Activated CD4-positive, alpha-beta T cell treated with anti-CD3 and anti-CD28 coated beads for 36 hours (primary cell): Measurements from ENCODE around the gene BACH2. TPM values are rescaled to one million over a fixed set of nuclear protein-coding genes. Genes with fewer than 3 reads are reported as not detected.
"Not testable (repeated sequence)": the region's sequence is repeated elsewhere in the genome, so short reads cannot be mapped to it uniquely, and the experiment has no call there.

ENCODE experiments used
- ATAC-seq: fragments of 200-7000 bp; cut with Tn5 transposase; one replicate; pipeline ENCODE4 v1.10.0; 2021; ENCODE audit warnings: mild to moderate bottlenecking, moderate library complexity
- CTCF ChIA-PET: fragments of 350-600 bp; sonication (Branson Sonifier 250); formaldehyde crosslinking; loops from one replicate; lab custom pipeline; 2021; ENCODE audit warnings: antibody characterized with exemption; lab: Charles Lee
- POLR2A ChIA-PET: fragments of 350-600 bp; sonication (Branson Sonifier 250); formaldehyde crosslinking; loops from one replicate; lab custom pipeline; 2021; ENCODE audit warnings: antibody characterized with exemption, inconsistent platforms; lab: Charles Lee
- DNase-seq: peaks from one replicate; pipeline ENCODE4 v3.0.0-alpha.2; 2020
- H3K27ac Mint-ChIP-seq: one replicate; pipeline ENCODE4 v1.8.0; 2021; ENCODE audit warnings: mixed read lengths
- H3K27me3 Mint-ChIP-seq: one replicate; pipeline ENCODE4 v1.8.0; 2021; ENCODE audit warnings: mixed read lengths
- H3K36me3 Mint-ChIP-seq: one replicate; pipeline ENCODE4 v1.8.0; 2021; ENCODE audit warnings: low read depth, mixed read lengths
- H3K4me1 Mint-ChIP-seq: one replicate; pipeline ENCODE4 v1.8.0; 2021; ENCODE audit warnings: mixed read lengths
- H3K4me3 Mint-ChIP-seq: one replicate; pipeline ENCODE4 v1.8.0; 2021; ENCODE audit warnings: mild to moderate bottlenecking, moderate library complexity, mixed read lengths
- H3K9me3 Mint-ChIP-seq: one replicate; pipeline ENCODE4 v1.8.0; 2021; ENCODE audit warnings: low read depth, mixed read lengths
- intact Hi-C, 2 experiments: fragments of 100-400 bp; cut with DNase I in 1 of 2; cut with micrococcal nuclease in 1 of 2; formaldehyde crosslinking; loops; one replicate each; pipeline versions ENCODE4 v1.14.2 to v1.15.1; 2022 to 2024; cut with DNase I, micrococcal nuclease
- total RNA-seq, 2 experiments: library from RNA; stranded (reverse); gene quantifications; one replicate each; pipeline ENCODE4 v1.2.3, GENCODE V29; 2021

BACH2 gene
- total RNA-seq, 2 experiments from 2014 or later, result 74.7 to 87.3 TPM

GRCh38 chr6:90131614-90132423 is 164.8 kb downstream of the BACH2 start:
- Mint-ChIP-seq H3K9me3 (no peaks in the 10 kb centered on the region), H3K36me3 (peaks cover 51% of the 10 kb centered on the region), H3K27ac (peak overlapping the region; percentile 37), H3K4me1 (peaks cover 61% of the 10 kb centered on the region), H3K4me3 (no peak overlapping the region), H3K27me3 (no peaks in the 10 kb centered on the region)
- intact Hi-C loops, result no loop called here
- ChIA-PET POLR2A (no interaction called here), CTCF (interaction anchor here (0.6 to 1.8 kb wide), 7 partner anchors 9 to 371 kb away, joined by 3 to 6 read pairs (median 3); no protein-coding TSS in a partner anchor)
- DNase-seq, result no peak
- peak; percentile 49 for ATAC-seq

- Mint-ChIP-seq H3K27ac (no peak overlapping the region), H3K27me3 (no peaks in the 10 kb centered on the region), H3K4me3 (no peak overlapping the region), H3K4me1 (peaks cover 62% of the 10 kb centered on the region), H3K36me3 (peaks cover 56% of the 10 kb centered on the region), H3K9me3 (no peaks in the 10 kb centered on the region)
- ATAC-seq, result no peak
- CTCF ChIA-PET, result interaction anchor here (0.5 to 1.8 kb wide), 7 partner anchors 10 to 371 kb away, joined by 3 to 6 read pairs (median 4); no protein-coding TSS in a partner anchor
- POLR2A ChIA-PET, result no interaction called here
- no peak for DNase-seq
- intact Hi-C loops, result no loop called here
Measured at GRCh38 chr6:90131125-90131524, 165.5 kb downstream of the BACH2 start.

GRCh38 chr6:90128687-90129086 is 168.0 kb downstream of the BACH2 start:
- DNase-seq, CTCF ChIA-PET, H3K27ac Mint-ChIP-seq, ATAC-seq, POLR2A ChIA-PET, H3K27me3 Mint-ChIP-seq, intact Hi-C loops, H3K4me3 Mint-ChIP-seq, H3K9me3 Mint-ChIP-seq: not testable (repeated sequence)
- peaks cover 69% of the 10 kb centered on the region for H3K4me1 Mint-ChIP-seq
- H3K36me3 Mint-ChIP-seq, result peaks cover 45% of the 10 kb centered on the region

GRCh38 chr6:90127595-90127994 is 169.0 kb downstream of the BACH2 start:
- Mint-ChIP-seq H3K27me3 (no peaks in the 10 kb centered on the region), H3K27ac (peak overlapping the region; percentile 73), H3K36me3 (peaks cover 51% of the 10 kb centered on the region), H3K4me3 (peak overlapping the region; percentile 45), H3K9me3 (no peaks in the 10 kb centered on the region), H3K4me1 (peaks cover 71% of the 10 kb centered on the region)
- CTCF ChIA-PET, result interaction anchor here (1.0 to 2.0 kb wide), 2 partner anchors 9 to 51 kb away, joined by 3 to 9 read pairs; no protein-coding TSS in a partner anchor
- DNase-seq (peak; percentile 40), ATAC-seq (peak; percentile 31)
- POLR2A ChIA-PET, result interaction anchor here (0.8 kb wide), 1 partner anchor 15 kb away, joined by 3 read pairs; no protein-coding TSS in a partner anchor
- intact Hi-C loops, result no loop called here

GRCh38 chr6:90126839-90127238 is 169.8 kb downstream of the BACH2 start:
- Mint-ChIP-seq H3K27ac (peak overlapping the region; percentile 73), H3K9me3 (no peaks in the 10 kb centered on the region), H3K27me3 (no peaks in the 10 kb centered on the region), H3K4me1 (peaks cover 71% of the 10 kb centered on the region), H3K36me3 (peaks cover 48% of the 10 kb centered on the region), H3K4me3 (peak overlapping the region; percentile 45)
- DNase-seq (no peak), ATAC-seq (no peak)
- ChIA-PET POLR2A (interaction anchor here (0.7 kb wide), 2 partner anchors 140 to 294 kb away, joined by 3 read pairs; no protein-coding TSS in a partner anchor), CTCF (interaction anchor here (1.0 to 2.0 kb wide), 3 partner anchors 8 to 55 kb away, joined by 3 to 9 read pairs (median 3); no protein-coding TSS in a partner anchor)
- intact Hi-C loops, result no loop called here

- POLR2A ChIA-PET, result interaction anchor here (0.5 to 0.7 kb wide), 3 partner anchors 139 to 293 kb away, joined by 3 to 5 read pairs (median 3); no protein-coding TSS in a partner anchor
- Mint-ChIP-seq H3K4me1 (peaks cover 66% of the 10 kb centered on the region), H3K27me3 (no peaks in the 10 kb centered on the region), H3K27ac (peak overlapping the region; percentile 73), H3K9me3 (no peaks in the 10 kb centered on the region), H3K4me3 (peak overlapping the region; percentile 10), H3K36me3 (peaks cover 46% of the 10 kb centered on the region)
- ATAC-seq (no peak), DNase-seq (no peak)
- CTCF ChIA-PET, result interaction anchor here (0.7 to 2.0 kb wide), 3 partner anchors 8 to 75 kb away, joined by 3 to 9 read pairs (median 3); no protein-coding TSS in a partner anchor
- intact Hi-C loops, result no loop called here
Measured at GRCh38 chr6:90126181-90126580, 170.5 kb downstream of the BACH2 start.

GRCh38 chr6:90124874-90125510 is 171.7 kb downstream of the BACH2 start:
- POLR2A ChIA-PET, result no interaction called here
- Mint-ChIP-seq H3K27ac (peak overlapping the region; percentile 13), H3K9me3 (no peaks in the 10 kb centered on the region), H3K4me1 (peaks cover 70% of the 10 kb centered on the region), H3K4me3 (no peak overlapping the region), H3K36me3 (peaks cover 44% of the 10 kb centered on the region), H3K27me3 (no peaks in the 10 kb centered on the region)
- CTCF ChIA-PET, result no interaction called here
- ATAC-seq, result no peak
- intact Hi-C loops, result loop anchor here in 1 of 2 experiments (1.0 kb wide), 1 partner anchor 19 kb away; no protein-coding TSS in a partner anchor
- DNase-seq, result no peak

- intact Hi-C loops, result loop anchor here in 1 of 2 experiments (1.0 kb wide), 1 partner anchor 20 kb away; no protein-coding TSS in a partner anchor
- ChIA-PET POLR2A (no interaction called here), CTCF (no interaction called here)
- no peaks in the 10 kb centered on the region for H3K27me3 Mint-ChIP-seq
- peaks cover 77% of the 10 kb centered on the region for H3K4me1 Mint-ChIP-seq
- peak; percentile 53 for ATAC-seq
- peak; percentile 75 for DNase-seq
- H3K27ac Mint-ChIP-seq, result peak overlapping the region; percentile 72
- no peaks in the 10 kb centered on the region for H3K9me3 Mint-ChIP-seq
- H3K36me3 Mint-ChIP-seq, result peaks cover 46% of the 10 kb centered on the region
- H3K4me3 Mint-ChIP-seq, result no peak overlapping the region
Measured at GRCh38 chr6:90123831-90124230, 172.8 kb downstream of the BACH2 start.

GRCh38 chr6:90121982-90122381 is 174.7 kb downstream of the BACH2 start:
- H3K9me3 Mint-ChIP-seq, result no peaks in the 10 kb centered on the region
- intact Hi-C loops, result no loop called here
- peaks cover 43% of the 10 kb centered on the region for H3K36me3 Mint-ChIP-seq
- ChIA-PET POLR2A (interaction anchor here (0.6 kb wide), 2 partner anchors 49 to 89 kb away, joined by 3 read pairs; no protein-coding TSS in a partner anchor), CTCF (interaction anchor here (1.2 kb wide), 1 partner anchor 57 kb away, joined by 4 read pairs; no protein-coding TSS in a partner anchor)
- H3K4me3 Mint-ChIP-seq, result peak overlapping the region; percentile 5
- peaks cover 74% of the 10 kb centered on the region for H3K4me1 Mint-ChIP-seq
- DNase-seq (peak; percentile 72), ATAC-seq (peak; percentile 90)
- H3K27ac Mint-ChIP-seq, result peak overlapping the region; percentile 88
- no peaks in the 10 kb centered on the region for H3K27me3 Mint-ChIP-seq

GRCh38 chr6:90120327-90120726 is 176.3 kb downstream of the BACH2 start:
- Mint-ChIP-seq H3K27me3 (no peaks in the 10 kb centered on the region), H3K4me1 (peaks cover 61% of the 10 kb centered on the region), H3K9me3 (peaks cover 11% of the 10 kb centered on the region), H3K4me3 (no peak overlapping the region), H3K27ac (no peak overlapping the region), H3K36me3 (peaks cover 46% of the 10 kb centered on the region)
- ChIA-PET POLR2A (no interaction called here), CTCF (interaction anchor here (0.6 to 1.4 kb wide), 6 partner anchors 10 to 177 kb away, joined by 3 to 4 read pairs (median 4); no protein-coding TSS in a partner anchor)
- DNase-seq (no peak), ATAC-seq (no peak)
- intact Hi-C loops, result loop anchor here in 1 of 2 experiments (1.0 kb wide), 1 partner anchor 9 kb away; no protein-coding TSS in a partner anchor

- intact Hi-C loops, result loop anchor here in 1 of 2 experiments (1.0 kb wide), 1 partner anchor 8 kb away; no protein-coding TSS in a partner anchor
- H3K27me3 Mint-ChIP-seq, result no peaks in the 10 kb centered on the region
- no peak overlapping the region for H3K4me3 Mint-ChIP-seq
- DNase-seq (no peak), ATAC-seq (no peak)
- ChIA-PET CTCF (interaction anchor here (0.8 to 2.6 kb wide), 6 partner anchors 8 to 179 kb away, joined by 3 to 9 read pairs (median 4); no protein-coding TSS in a partner anchor), POLR2A (no interaction called here)
- H3K4me1 Mint-ChIP-seq, result peaks cover 56% of the 10 kb centered on the region
- H3K27ac Mint-ChIP-seq, result no peak overlapping the region
- peaks cover 50% of the 10 kb centered on the region for H3K36me3 Mint-ChIP-seq
- peaks cover 16% of the 10 kb centered on the region for H3K9me3 Mint-ChIP-seq
Measured at GRCh38 chr6:90119618-90120017, 177.0 kb downstream of the BACH2 start.
